GM23338 (cell line): Measurements from ENCODE around the gene TNC. TPM values are rescaled to one million over a fixed set of nuclear protein-coding genes. Genes with fewer than 3 reads are reported as not detected.

Experiments used
- ATAC-seq: fragments of 200-7000 bp; cut with Tn5 transposase; 3 replicates; pipeline ENCODE4 v1.9.1; 2020
- DNase-seq: peaks from one replicate; pipeline ENCODE4 v3.0.0-alpha.2; 2015; ENCODE audit warnings: low spot score
- H2AFZ ChIP-seq: fragments of 200-600 bp; sonication (generic); 2 replicates; pipeline ENCODE4 v1.8.0; 2016; ENCODE audit warnings: antibody characterized with exemption, mild to moderate bottlenecking, moderate library complexity
- H3F3A ChIP-seq: fragments of 200-600 bp; sonication (generic); replicated peaks from 2 replicates; pipeline ENCODE4 v1.8.0; 2017; ENCODE audit warnings: antibody characterized with exemption, mixed run types, low read depth
- H3K27ac ChIP-seq: fragments of 200-600 bp; sonication (generic); 2 replicates; pipeline ENCODE4 v1.6.1; 2016; ENCODE audit warnings: low read depth
- H3K27me3 ChIP-seq: fragments of 200-600 bp; sonication (generic); 2 replicates; pipeline ENCODE4 v1.8.0; 2016; ENCODE audit warnings: mild to moderate bottlenecking, mixed run types, moderate library complexity; ENCODE audit not compliant: insufficient read depth
- H3K36me3 ChIP-seq: fragments of 200-600 bp; sonication (generic); 2 replicates; pipeline ENCODE4 v1.8.0; 2016; ENCODE audit warnings: mild to moderate bottlenecking; ENCODE audit not compliant: insufficient read depth
- H3K4me1 ChIP-seq: fragments of 200-600 bp; sonication (generic); 2 replicates; pipeline ENCODE4 v1.8.0; 2016; ENCODE audit warnings: mild to moderate bottlenecking, moderate library complexity; ENCODE audit not compliant: insufficient read depth
- H3K4me2 ChIP-seq: fragments of 200-600 bp; sonication (generic); 2 replicates; pipeline ENCODE4 v1.7.1; 2017; ENCODE audit warnings: mixed run types
- H3K4me3 ChIP-seq: fragments of 200-600 bp; sonication (generic); 2 replicates; pipeline ENCODE4 v1.6.1; 2016; ENCODE audit warnings: mixed run types
- H3K79me2 ChIP-seq: fragments of 200-600 bp; sonication (generic); replicated peaks from 2 replicates; pipeline ENCODE4 v1.8.0; 2017; ENCODE audit warnings: mild to moderate bottlenecking; ENCODE audit not compliant: insufficient read depth
- H3K9me2 ChIP-seq: fragments of 200-600 bp; sonication (generic); 2 replicates; pipeline ENCODE4 v1.8.0; 2017; ENCODE audit not compliant: insufficient read depth
- H4K20me1 ChIP-seq: fragments of 200-600 bp; sonication (generic); replicated peaks from 2 replicates; pipeline ENCODE4 v1.8.0; 2017; ENCODE audit warnings: mild to moderate bottlenecking; ENCODE audit not compliant: insufficient read depth
- H3K27ac Mint-ChIP-seq: 2 replicates; pipeline ENCODE4 v1.8.0; 2020; ENCODE audit warnings: inconsistent platforms, mild to moderate bottlenecking, moderate library complexity, mixed read lengths
- H3K27me3 Mint-ChIP-seq: 3 replicates; pipeline ENCODE4 v1.8.0; 2022; ENCODE audit warnings: low read depth, mild to moderate bottlenecking, moderate library complexity, mixed read lengths, inconsistent platforms; ENCODE audit not compliant: insufficient read depth, poor library complexity
- H3K36me3 Mint-ChIP-seq: 3 replicates; pipeline ENCODE4 v1.8.0; 2021; ENCODE audit warnings: low read depth, mild to moderate bottlenecking, inconsistent platforms, moderate library complexity, mixed read lengths
- H3K4me1 Mint-ChIP-seq: 3 replicates; pipeline ENCODE4 v1.8.0; 2020; ENCODE audit warnings: mild to moderate bottlenecking, inconsistent platforms, mixed read lengths
- H3K4me3 Mint-ChIP-seq: 3 replicates; pipeline ENCODE4 v1.8.0; 2021; ENCODE audit warnings: moderate library complexity, mild to moderate bottlenecking, inconsistent platforms, mixed read lengths
- H3K9me3 Mint-ChIP-seq: 3 replicates; pipeline ENCODE4 v1.8.0; 2020; ENCODE audit warnings: moderate library complexity, mild to moderate bottlenecking, inconsistent platforms, mixed read lengths
- CREB1 ChIP-seq: fragments of 250-450 bp; sonication (Bioruptor Pico); IDR thresholded peaks from 2 replicates; pipeline ENCODE4 v1.5.0; 2020; ENCODE audit warnings: low read depth, mild to moderate bottlenecking, moderate library complexity
- EZH2 ChIP-seq: fragments of 200-600 bp; sonication (generic); IDR thresholded peaks from one replicate; pipeline ENCODE4 v1.8.0; 2017; ENCODE audit warnings: antibody characterized with exemption, mild to moderate bottlenecking, low read depth; ENCODE audit not compliant: unreplicated experiment
- EZH2phosphoT487 ChIP-seq: fragments of 200-600 bp; sonication (generic); IDR thresholded peaks from one replicate; pipeline ENCODE4 v1.8.1; 2018; ENCODE audit warnings: antibody characterized with exemption; ENCODE audit not compliant: unreplicated experiment
- NANOG ChIP-seq: IDR thresholded peaks from 2 replicates; pipeline ENCODE4 v1.6.1; 2016; ENCODE audit warnings: antibody characterized with exemption, borderline replicate concordance
- POLR2AphosphoS5 ChIP-seq: IDR thresholded peaks from 2 replicates; pipeline ENCODE4 v1.6.1; 2016; ENCODE audit warnings: antibody characterized with exemption, low read depth
- STAT1 ChIP-seq: IDR thresholded peaks from one replicate; pipeline ENCODE4 v1.6.1; 2016; ENCODE audit warnings: antibody characterized with exemption; ENCODE audit not compliant: unreplicated experiment
- ZNF114 ChIP-seq: fragments of 250-450 bp; sonication (Bioruptor Pico); IDR thresholded peaks from 2 replicates; pipeline ENCODE4 v1.5.0; 2020; ENCODE audit warnings: mild to moderate bottlenecking, moderate library complexity
- ZNF331 ChIP-seq: fragments of 250-450 bp; sonication (Bioruptor Pico); IDR thresholded peaks from 2 replicates; pipeline ENCODE4 v1.5.0; 2020; ENCODE audit warnings: low read depth, mild to moderate bottlenecking, moderate library complexity
- polyA plus RNA-seq: library from polyadenylated mRNA; unstranded; fragments of >200 nt; fragmentation: Nextera tagmentation; extraction: Ambion mirVana; gene quantifications from 2 replicates; pipeline ENCODE4 v1.2.1, GENCODE V29; 2016
- total RNA-seq: library from RNA; depleted of rRNA; stranded (reverse); fragments of >200 nt; shearing (Covaris generic); gene quantifications from 2 replicates; pipeline ENCODE4 v1.2.3, GENCODE V29; 2014
- TF ChIP-seq, protein P1 (sequence below): IDR thresholded peaks from 2 replicates; pipeline ENCODE4 v1.6.1; 2016; ENCODE audit warnings: antibody characterized with exemption
- TF ChIP-seq, protein P2 (sequence below): fragments of 250-450 bp; sonication (Bioruptor Pico); IDR thresholded peaks from 2 replicates; pipeline ENCODE4 v1.5.0; 2020; ENCODE audit warnings: mild to moderate bottlenecking, moderate library complexity
- TF ChIP-seq, protein P3 (sequence below): IDR thresholded peaks from one replicate; pipeline ENCODE4 v1.6.1; 2018; ENCODE audit warnings: antibody characterized with exemption; ENCODE audit not compliant: unreplicated experiment
- TF ChIP-seq, protein P4 (sequence below), 2 experiments: fragments of 200-600 bp in 1 of 2; sonication (generic) in 1 of 2; conservative IDR thresholded peaks; 2 replicates each; pipeline versions ENCODE4 v1.5.1 to v1.6.1; 2016 to 2017; ENCODE audit warnings: antibody characterized with exemption in 2 of 2, low read depth in 2 of 2, mild to moderate bottlenecking in 2 of 2, moderate library complexity in 1 of 2

The TNC gene
- total and polyA plus RNA-seq, 2 experiments from 2014 or later = 0.89 to 2.7 TPM

DNA sequence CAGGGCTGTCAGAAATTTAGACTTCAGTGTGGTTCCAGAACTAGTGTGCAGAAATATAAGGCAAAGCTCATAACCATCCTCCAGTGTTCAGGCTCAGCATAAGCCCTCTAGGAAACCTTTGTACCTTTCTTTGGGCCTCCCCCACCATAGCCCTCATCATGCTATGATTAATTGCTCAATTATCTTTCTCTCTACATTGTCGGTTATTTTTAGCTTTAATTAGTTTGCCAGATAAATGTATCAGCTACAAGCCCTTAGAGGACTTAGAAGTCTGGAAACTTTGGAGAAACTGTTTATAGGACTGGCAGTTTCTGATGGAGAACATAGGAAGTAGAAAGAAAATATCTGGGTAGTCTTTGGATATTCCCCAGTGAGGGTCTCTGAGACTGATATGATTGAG is 43.5 kb upstream of the TNC start:
- H3K27me3 Mint-ChIP-seq = no peaks in the 10 kb centered on the region
- H3K4me1 Mint-ChIP-seq = peaks cover 7% of the 10 kb centered on the region
- Histone ChIP-seq H3K4me2 (no peak overlapping the region), H3K27me3 (no peaks in the 10 kb centered on the region), H3K4me1 (no peaks in the 10 kb centered on the region), H3F3A (no peaks in the 10 kb centered on the region), H3K79me2 (no peaks in the 10 kb centered on the region), H3K27ac (no peak overlapping the region), H3K9me2 (no peaks in the 10 kb centered on the region), H3K36me3 (no peaks in the 10 kb centered on the region), H3K4me3 (no peak overlapping the region), H2AFZ (no peak overlapping the region), H4K20me1 (no peaks in the 10 kb centered on the region)
- DNase-seq = no peak
- ATAC-seq = no peak
- no peak overlapping the region for H3K27ac Mint-ChIP-seq
- H3K4me3 Mint-ChIP-seq = no peak overlapping the region
- no peaks in the 10 kb centered on the region; the same call in 2 of the 3 replicates for H3K9me3 Mint-ChIP-seq
- peaks cover 4% of the 10 kb centered on the region; the same call in 2 of the 3 replicates for H3K36me3 Mint-ChIP-seq
- TF ChIP-seq, protein P1, sequence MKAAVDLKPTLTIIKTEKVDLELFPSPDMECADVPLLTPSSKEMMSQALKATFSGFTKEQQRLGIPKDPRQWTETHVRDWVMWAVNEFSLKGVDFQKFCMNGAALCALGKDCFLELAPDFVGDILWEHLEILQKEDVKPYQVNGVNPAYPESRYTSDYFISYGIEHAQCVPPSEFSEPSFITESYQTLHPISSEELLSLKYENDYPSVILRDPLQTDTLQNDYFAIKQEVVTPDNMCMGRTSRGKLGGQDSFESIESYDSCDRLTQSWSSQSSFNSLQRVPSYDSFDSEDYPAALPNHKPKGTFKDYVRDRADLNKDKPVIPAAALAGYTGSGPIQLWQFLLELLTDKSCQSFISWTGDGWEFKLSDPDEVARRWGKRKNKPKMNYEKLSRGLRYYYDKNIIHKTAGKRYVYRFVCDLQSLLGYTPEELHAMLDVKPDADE = no peak
- TF ChIP-seq CREB1 (CRISPR knock-in tag) (no peak), ZNF331 (CRISPR knock-in tag) (no peak), EZH2phosphoT487 (no peak), EZH2 (no peak), POLR2AphosphoS5 (no peak), STAT1 (no peak), NANOG (no peak), ZNF114 (CRISPR knock-in tag) (no peak)
- TF ChIP-seq, protein P2, sequence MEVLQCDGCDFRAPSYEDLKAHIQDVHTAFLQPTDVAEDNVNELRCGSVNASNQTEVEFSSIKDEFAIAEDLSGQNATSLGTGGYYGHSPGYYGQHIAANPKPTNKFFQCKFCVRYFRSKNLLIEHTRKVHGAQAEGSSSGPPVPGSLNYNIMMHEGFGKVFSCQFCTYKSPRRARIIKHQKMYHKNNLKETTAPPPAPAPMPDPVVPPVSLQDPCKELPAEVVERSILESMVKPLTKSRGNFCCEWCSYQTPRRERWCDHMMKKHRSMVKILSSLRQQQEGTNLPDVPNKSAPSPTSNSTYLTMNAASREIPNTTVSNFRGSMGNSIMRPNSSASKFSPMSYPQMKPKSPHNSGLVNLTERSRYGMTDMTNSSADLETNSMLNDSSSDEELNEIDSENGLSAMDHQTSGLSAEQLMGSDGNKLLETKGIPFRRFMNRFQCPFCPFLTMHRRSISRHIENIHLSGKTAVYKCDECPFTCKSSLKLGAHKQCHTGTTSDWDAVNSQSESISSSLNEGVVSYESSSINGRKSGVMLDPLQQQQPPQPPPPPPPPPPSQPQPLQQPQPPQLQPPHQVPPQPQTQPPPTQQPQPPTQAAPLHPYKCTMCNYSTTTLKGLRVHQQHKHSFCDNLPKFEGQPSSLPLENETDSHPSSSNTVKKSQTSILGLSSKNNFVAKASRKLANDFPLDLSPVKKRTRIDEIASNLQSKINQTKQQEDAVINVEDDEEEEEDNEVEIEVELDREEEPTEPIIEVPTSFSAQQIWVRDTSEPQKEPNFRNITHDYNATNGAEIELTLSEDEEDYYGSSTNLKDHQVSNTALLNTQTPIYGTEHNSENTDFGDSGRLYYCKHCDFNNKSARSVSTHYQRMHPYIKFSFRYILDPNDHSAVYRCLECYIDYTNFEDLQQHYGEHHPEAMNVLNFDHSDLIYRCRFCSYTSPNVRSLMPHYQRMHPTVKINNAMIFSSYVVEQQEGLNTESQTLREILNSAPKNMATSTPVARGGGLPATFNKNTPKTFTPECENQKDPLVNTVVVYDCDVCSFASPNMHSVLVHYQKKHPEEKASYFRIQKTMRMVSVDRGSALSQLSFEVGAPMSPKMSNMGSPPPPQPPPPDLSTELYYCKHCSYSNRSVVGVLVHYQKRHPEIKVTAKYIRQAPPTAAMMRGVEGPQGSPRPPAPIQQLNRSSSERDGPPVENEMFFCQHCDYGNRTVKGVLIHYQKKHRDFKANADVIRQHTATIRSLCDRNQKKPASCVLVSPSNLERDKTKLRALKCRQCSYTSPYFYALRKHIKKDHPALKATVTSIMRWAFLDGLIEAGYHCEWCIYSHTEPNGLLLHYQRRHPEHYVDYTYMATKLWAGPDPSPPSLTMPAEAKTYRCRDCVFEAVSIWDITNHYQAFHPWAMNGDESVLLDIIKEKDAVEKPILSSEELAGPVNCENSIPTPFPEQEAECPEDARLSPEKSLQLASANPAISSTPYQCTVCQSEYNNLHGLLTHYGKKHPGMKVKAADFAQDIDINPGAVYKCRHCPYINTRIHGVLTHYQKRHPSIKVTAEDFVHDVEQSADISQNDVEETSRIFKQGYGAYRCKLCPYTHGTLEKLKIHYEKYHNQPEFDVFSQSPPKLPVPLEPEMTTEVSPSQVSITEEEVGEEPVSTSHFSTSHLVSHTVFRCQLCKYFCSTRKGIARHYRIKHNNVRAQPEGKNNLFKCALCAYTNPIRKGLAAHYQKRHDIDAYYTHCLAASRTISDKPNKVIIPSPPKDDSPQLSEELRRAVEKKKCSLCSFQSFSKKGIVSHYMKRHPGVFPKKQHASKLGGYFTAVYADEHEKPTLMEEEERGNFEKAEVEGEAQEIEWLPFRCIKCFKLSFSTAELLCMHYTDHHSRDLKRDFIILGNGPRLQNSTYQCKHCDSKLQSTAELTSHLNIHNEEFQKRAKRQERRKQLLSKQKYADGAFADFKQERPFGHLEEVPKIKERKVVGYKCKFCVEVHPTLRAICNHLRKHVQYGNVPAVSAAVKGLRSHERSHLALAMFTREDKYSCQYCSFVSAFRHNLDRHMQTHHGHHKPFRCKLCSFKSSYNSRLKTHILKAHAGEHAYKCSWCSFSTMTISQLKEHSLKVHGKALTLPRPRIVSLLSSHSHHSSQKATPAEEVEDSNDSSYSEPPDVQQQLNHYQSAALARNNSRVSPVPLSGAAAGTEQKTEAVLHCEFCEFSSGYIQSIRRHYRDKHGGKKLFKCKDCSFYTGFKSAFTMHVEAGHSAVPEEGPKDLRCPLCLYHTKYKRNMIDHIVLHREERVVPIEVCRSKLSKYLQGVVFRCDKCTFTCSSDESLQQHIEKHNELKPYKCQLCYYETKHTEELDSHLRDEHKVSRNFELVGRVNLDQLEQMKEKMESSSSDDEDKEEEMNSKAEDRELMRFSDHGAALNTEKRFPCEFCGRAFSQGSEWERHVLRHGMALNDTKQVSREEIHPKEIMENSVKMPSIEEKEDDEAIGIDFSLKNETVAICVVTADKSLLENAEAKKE (CRISPR knock-in tag) = no peak
- TF ChIP-seq, protein P3, sequence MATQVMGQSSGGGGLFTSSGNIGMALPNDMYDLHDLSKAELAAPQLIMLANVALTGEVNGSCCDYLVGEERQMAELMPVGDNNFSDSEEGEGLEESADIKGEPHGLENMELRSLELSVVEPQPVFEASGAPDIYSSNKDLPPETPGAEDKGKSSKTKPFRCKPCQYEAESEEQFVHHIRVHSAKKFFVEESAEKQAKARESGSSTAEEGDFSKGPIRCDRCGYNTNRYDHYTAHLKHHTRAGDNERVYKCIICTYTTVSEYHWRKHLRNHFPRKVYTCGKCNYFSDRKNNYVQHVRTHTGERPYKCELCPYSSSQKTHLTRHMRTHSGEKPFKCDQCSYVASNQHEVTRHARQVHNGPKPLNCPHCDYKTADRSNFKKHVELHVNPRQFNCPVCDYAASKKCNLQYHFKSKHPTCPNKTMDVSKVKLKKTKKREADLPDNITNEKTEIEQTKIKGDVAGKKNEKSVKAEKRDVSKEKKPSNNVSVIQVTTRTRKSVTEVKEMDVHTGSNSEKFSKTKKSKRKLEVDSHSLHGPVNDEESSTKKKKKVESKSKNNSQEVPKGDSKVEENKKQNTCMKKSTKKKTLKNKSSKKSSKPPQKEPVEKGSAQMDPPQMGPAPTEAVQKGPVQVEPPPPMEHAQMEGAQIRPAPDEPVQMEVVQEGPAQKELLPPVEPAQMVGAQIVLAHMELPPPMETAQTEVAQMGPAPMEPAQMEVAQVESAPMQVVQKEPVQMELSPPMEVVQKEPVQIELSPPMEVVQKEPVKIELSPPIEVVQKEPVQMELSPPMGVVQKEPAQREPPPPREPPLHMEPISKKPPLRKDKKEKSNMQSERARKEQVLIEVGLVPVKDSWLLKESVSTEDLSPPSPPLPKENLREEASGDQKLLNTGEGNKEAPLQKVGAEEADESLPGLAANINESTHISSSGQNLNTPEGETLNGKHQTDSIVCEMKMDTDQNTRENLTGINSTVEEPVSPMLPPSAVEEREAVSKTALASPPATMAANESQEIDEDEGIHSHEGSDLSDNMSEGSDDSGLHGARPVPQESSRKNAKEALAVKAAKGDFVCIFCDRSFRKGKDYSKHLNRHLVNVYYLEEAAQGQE = no peak
- TF ChIP-seq, protein P4, sequence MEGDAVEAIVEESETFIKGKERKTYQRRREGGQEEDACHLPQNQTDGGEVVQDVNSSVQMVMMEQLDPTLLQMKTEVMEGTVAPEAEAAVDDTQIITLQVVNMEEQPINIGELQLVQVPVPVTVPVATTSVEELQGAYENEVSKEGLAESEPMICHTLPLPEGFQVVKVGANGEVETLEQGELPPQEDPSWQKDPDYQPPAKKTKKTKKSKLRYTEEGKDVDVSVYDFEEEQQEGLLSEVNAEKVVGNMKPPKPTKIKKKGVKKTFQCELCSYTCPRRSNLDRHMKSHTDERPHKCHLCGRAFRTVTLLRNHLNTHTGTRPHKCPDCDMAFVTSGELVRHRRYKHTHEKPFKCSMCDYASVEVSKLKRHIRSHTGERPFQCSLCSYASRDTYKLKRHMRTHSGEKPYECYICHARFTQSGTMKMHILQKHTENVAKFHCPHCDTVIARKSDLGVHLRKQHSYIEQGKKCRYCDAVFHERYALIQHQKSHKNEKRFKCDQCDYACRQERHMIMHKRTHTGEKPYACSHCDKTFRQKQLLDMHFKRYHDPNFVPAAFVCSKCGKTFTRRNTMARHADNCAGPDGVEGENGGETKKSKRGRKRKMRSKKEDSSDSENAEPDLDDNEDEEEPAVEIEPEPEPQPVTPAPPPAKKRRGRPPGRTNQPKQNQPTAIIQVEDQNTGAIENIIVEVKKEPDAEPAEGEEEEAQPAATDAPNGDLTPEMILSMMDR (conservative IDR thresholded peaks at IDR 0.05; ENCODE audit: low read depth in 2 of 2) = no peak
